ENCODE measurements around the gene CDK3.

Gene CDK3

DNA sequence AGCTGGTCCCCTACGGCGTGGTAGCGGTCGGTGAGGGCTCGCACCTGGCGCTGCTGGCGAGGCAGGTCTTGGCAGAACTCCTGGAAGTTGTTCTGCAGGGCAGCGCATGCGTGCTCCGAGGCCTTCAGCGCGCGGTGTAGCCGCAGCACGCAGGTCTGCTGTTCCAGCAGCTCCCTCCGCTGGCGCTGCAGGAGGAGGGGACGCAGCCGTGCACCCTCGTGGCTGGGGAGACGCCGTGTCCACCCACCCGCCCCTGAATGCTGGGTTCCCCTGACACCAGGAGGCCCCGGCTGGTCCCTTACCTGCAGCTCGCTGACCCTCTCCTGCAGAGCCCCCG, 14.2 kb downstream of the CDK3 start:
- no peak for DNase-seq

DNA sequence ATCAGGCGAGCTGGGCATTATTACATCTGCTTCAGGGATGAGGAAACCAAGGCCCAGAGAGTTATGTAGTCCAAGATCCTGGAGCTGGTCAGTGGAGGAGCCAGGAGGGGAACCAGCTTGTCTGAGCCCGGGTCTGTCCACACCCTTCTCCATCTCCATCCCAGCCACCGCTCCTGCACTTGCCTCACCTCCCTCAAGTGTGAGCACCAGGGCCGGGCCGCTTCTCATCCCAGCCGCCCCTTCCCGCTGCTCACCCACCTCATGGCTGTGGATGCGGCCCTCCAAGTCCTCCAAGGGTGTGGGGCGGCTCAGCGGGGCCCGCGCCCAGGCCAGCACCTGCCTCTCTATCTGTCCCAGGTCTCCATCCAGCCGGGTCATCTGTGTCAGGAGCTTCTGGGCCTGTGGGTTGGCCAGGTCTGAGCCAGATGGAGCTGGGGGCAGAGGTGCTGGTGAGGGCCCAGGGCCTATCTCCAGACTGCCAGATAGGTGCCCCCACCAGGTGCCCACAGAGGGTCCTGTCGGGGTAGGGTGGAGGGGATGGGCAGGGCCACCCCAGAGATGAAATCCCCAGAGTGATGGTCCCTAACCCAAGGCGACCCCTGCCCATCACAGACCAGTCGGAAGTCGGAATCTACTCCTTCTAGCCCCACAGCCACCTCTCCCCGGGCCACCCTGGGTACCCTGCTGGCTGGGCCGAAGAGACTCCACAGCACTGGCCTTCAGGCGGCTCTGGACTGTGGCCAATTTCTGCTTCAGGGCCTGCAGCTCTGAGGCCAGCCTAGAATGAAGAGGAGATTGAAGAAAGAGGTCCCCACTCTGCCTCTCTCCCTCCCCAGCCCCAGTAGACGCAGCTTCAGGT, 17.1 kb downstream of the CDK3 start:
- no peak for DNase-seq

DNA sequence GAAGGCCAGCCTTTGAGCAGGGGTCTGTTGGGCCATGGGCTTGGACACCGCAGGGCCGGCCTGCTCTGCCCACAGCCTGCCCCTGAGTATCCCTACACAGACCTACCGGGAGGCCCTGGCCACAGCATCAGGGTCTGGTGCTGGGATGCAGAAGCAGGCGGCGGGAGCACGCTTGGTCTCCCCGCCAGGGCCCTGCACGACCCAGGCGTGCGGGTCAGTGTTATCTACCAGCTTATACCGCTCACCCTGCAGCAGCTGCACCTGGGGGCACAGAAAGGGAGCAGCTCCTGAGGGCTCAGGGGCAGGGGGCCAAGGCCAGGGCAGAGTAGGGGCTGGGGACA, 17.7 kb downstream of the CDK3 start:
- no peak for DNase-seq

GRCh38 chr17:76018801-76019200, 18.1 kb downstream of the CDK3 start:
- DNase-seq: no peak

DNA sequence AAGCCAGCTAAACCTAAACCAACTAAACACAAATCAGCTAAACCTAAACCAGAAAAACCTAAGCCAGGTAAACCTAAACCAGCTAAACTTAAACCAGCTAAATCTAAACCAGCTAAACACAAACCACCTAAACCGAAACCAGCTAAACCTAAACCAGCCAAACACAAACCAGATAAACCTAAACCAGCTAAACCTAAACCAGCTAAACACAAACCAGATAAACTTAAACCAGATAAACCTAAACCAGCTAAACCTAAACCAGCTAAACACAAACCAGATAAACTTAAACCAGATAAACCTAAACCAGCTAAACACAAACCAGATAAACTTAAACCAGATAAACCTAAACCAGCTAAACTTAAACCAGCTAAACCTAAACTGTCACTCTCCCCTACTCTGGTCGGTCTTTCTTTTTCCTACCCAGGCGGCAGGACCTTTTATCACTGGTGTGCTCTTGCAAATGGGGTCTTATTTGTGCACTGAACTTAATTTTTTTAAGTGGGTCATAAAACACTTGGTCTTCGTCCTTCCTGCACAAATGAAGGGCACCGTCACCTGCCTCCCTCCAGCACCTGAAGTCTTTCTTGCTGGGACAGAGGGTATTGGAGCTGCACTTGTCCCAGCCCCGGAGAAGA, 19.3 kb downstream of the CDK3 start:
- DNase-seq: no peak

DNA sequence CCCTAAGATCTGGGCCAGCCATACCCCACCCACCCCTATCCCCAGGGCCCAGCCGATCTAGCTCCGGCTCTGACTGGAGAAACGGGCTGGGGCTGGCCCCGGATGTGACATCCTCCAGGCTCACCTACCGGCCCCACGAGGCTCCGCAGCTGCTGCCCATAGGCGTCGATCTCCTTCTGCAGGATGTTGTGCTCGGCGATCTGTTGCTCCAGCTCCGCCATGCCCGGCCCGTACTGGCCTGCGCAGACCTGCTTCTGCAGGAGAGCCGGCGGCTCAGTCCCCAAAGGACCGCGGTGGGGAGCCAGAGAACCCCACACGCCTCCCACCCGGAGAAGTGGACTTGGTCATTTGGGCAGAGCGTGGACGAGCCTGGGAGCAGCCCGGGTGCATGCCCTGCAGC, 21.6 kb downstream of the CDK3 start:
- DNase-seq: no peak

DNA sequence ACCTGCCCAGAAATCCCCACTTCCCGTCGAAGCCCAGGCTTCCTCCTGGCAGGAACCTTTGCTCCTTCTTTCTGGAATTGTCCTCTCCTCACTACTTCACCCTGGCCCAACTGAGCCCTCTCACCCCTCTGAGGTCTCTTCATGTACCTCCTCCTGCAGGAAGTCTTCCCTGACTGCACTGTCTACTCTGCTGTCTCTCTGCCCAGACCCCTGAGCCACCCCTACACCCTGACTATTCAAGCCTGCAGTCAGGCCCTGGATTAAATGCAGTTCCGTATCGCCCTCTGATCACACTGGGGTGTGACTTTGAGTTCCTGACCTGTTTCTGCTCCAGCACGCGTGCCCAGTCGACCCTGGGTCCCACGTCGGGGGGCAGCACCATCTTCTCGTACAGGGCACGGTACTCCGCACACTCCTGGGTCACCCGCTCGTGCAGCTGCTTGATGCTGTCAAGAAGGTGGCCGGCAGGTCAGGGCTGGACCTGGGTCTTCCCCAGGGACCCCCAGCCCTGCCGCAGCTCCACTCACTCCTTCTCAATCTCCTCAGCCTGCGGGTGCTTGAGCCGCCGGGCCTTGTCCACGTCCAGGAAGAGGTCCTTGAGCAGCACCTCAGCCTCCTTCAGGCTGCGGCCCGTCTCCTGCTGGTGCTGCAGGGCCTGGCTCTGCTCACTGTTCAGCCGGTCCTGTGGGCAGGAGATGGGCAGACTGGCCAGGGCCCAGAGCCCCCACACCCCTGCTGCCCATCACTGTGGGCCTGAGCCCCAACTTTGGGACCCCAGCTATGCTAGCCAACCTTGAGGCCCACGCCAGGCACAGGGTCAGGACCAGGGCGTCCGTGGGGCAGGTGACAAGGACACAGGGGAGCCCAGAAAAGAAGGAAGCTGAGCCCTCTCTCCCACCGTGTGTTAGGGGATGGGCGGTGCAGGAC, 22.6 kb downstream of the CDK3 start:
- DNase-seq: no peak

GRCh38 chr17:76023900-76024237, 23.2 kb downstream of the CDK3 start:
- DNase-seq: no peak

DNA sequence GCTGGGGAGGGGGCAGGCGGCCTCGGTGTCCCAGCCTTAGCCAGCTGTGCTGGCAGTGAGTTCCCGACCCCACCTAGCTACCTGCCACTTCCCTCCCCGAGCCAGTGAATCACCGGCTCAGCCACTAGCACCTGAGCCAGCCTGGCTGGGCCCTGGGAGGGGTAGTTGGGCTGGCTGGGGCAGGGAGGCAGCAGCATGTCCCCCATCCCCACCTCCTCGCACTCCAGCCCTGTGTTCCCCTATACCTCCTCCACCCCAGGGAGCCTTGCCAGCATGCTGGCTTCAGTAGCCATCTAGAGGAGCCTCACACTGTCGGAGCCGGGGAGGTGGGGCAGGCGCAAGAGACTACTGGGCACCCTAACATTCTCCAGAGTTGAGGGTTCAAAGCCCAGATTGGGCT, 23.7 kb downstream of the CDK3 start:
- DNase-seq: no peak

- DNase-seq: no peak
Measured at GRCh38 chr17:76025294-76025693, 24.6 kb downstream of the CDK3 start.

DNA sequence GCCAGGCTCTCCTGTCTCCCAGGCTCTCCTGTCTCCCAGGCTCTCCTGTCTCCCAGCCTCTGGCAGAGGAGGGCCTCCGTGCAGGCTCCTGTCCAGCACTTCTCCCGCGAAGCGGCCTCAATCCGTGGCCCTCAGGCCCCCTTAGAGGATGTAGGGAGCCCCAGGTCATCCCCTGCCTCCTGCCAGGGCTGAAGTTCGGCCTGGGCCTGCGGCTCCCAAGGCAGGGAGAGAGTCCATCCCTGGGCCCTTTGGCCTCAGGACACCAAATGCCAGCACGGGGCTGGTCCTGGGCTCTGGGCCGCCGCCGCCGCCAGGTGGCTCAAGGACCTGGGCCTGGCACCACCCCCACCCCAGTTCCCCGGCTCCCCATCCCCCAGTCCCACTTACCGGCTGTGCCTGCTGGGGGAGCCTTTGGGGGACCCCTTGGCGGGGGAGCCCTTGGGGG, 26.1 kb downstream of the CDK3 start:
- DNase-seq: no peak

GRCh38 chr17:76027159-76027839, 26.6 kb downstream of the CDK3 start, which contains the start of gene EVPL:
EVPL (minus strand) TSS chr17:76027306; CDS start chr17:76027198, 108 bp downstream.
- DNase-seq: no peak

DNA sequence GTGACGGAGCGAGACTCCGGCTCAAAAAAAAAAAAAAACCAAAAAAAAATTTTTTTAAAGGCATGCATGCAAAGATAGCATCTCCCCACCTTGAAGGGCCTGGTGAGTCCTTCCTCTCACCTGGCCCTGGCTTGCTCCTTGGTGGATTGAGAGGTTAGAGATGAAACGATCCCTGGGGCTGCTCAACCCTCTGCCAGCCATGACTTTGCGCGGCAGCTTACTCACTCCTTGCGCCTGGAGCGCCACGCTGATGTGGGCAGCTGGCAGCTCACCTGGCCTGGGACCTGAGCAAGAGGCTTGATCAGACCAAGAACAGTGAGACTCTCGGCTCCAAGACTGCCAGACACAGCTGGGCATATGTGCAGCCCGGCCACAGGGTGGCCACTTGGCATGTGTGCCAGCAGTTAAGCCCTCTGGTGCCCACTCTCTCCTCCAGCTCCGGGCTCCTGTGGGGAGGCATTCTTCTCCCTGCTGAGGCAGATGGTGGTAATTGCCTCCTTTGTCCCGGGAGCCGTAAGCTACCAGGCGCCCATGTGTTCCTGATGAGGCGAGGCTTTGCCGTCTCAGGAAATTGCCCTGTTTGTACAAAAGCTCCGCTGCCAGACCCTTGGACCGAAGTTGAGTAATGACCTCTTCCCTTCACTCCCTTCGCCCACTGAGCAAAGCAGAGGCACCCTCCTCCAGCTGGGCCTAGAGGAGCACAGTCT, 31.6 kb downstream of the CDK3 start:
- no peak for DNase-seq

DNA sequence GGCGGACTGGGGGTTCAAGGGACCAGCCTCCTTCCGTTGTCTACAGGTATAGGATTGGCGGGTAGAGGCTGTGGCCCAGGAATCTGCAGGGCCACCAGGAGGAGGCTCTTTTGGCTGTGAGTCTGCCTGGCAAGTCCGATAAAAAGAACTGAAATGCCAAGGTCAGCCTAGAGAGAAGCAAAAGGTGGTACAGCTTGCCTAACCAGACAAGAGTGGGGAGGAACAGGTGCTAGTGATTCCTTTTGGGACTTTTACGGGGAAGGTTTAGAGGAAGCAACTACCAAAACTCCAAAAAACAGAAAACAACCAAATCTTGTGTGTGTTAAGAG, 32.1 kb downstream of the CDK3 start:
- DNase-seq: no peak

DNA sequence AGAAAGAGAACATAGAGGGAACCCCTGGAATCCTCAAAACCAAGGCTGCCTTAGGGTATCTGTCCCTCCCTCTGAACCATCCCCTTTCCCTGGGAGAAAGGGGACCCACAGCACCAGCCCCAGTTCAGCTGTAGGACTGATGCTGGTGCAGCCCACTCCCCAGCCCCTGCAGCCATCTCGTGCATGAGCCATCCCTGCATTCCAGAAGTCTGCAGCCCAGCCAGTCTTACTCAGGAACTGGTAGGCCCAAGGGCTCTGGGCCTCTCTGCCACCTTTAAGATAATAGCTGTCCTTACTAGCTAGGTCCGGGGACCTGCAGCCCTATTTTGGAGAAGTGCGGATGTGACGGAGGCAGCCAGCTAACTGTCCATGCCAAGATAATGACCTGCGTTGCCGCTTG, 32.5 kb downstream of the CDK3 start:
- no peak for DNase-seq

DNA sequence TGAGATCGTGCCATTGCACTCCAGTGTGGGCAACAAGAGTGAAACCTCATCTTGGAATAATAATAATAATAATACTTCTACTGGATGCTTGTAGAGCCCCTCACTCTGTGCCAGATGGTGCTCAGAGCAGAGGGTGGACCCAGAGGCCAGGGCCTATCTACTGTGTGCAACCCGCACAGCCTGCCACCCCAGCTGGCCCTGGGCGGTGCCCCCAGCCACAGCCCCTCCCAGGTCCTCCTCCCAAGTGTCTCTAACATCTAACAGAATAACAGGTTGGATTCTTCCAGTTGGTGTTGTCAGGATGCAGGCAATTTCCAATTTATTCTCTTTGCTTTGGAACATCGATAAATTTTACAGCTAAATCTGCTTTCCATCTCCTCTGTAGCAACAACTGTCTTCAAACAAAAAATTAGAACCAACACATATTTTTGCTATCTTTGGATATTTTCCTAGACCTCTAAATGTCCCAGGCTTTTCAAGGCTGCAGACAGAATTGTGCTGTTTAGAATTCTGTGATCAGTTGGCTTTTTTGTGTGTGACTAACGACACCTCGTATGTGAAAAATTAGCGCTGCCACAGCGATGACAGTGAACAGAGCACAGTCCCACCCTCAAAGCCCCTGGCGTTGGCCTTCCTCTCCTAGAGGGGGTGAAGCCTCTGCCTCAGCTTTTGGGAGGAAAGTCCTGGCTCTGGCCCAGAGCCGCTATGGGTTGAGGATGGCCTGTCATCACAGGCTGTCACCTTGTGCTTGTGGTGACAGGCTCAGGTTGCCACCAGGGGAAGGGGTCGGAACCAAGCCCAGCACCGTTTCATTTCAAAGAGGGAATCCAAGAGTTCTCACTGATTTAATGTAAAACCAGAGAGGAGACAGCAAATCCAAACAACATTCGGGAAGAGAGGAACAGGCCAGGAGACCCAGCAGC, 34.0 kb downstream of the CDK3 start:
- DNase-seq: no peak

DNA sequence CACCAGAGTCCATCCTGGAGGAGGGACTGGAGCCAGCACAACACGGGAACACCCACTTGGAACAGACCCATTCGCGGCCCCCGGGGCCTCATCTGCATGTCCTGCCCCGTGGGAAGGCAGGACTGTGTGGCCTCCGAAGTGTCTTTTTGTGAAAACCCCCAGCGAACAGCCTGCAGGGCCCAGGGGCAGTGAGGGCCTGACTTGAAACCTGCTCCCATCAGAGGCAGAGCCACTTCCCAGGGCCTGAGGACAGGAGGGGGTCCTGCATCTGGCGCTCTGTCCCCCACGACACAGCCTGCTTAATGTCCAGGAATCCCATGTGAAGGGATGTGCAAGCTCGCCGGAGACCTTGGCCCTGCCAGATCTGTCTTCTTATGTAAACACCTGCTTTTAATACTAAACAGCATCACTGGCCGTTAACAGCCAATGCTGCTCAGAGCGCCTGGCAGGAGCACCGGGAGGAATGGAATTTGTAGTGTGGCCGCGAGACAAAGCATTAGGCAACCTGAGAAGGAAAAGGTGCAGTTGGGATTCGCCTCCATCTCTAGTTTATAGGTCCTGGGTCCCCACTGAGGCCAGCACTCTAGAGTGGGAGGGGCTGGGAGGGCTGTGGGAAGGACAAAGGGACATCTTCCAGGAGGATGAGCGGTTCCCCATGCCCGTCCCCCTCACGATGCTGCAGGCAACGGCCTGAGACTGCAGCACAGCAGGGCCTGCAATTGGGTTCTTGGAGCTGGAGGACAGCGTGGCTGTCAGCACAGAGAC, 36.0 kb downstream of the CDK3 start:
- no peak for DNase-seq

GRCh38 chr17:76038050-76038449, 37.4 kb downstream of the CDK3 start:
- no peak for DNase-seq

DNA sequence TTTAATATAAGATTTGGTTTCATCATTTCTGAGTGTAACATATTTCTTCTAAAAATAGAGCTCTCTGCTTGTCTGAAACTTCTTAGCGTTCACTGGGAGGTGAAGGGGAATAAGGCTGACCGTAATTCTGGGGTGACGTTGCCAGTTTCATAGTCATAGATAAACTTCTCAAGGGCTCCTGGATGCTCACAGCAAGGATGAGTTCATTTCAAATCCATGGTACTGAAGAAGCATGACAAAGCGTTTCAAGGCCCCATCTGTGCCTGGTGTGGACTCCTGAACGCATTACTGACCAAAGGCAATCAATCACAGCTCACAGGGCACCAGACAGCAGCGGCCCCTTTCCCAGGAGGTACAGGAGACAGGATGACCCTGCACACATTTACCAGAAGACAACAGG, 38.5 kb downstream of the CDK3 start:
- DNase-seq: no peak

DNA sequence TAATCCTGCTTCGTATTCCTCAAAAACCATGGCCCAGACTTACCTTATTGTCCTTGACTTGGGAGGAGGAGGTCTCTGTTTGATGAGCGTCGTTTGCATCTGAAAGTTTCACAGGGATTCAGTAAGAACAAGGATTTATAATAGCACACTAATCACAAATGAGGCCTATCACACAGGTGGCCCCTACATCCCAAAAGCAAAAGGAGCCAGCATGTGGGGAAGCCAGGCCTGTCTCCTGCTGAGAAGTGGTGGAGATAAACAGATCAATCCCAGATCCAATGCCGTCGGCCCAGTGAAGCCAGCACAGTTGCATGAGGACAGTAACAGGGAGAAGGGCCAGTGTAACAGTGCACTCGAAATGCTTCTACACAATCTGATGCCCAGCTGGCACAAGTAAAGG, 39.7 kb downstream of the CDK3 start:
- no peak for DNase-seq

All from C1 segment of cervical spinal cord (tissue), 14 donors.